SK-N-SH treated with all-trans-retinoic acid at 6 μM for 48 hours (cell line): ENCODE results near the gene ATP11C.

Source experiments
- ATAC-seq: fragments of 200-7000 bp; cut with Tn5 transposase; 3 replicates; pipeline ENCODE4 v1.9.1; 2020; ENCODE audit warnings: mild to moderate bottlenecking, moderate library complexity
- ARNTL ChIP-seq: fragments of 450-650 bp; formaldehyde crosslinking; IDR thresholded peaks from 2 replicates; pipeline ENCODE4 v1.5.0; 2020; ENCODE audit warnings: low read depth, mild to moderate bottlenecking, moderate library complexity, borderline replicate concordance
- BACH2 ChIP-seq: fragments of 250-450 bp; sonication (Bioruptor Pico); IDR thresholded peaks from 2 replicates; pipeline ENCODE4 v1.9.0; 2021; ENCODE audit warnings: mild to moderate bottlenecking, borderline replicate concordance
- CSDC2 ChIP-seq: fragments of 250-450 bp; sonication (Bioruptor Pico); IDR thresholded peaks from 2 replicates; pipeline ENCODE4 v1.5.0; 2020; ENCODE audit warnings: mild to moderate bottlenecking, moderate library complexity
- ESRRG ChIP-seq: fragments of 250-450 bp; sonication (Bioruptor Pico); IDR thresholded peaks from 2 replicates; pipeline ENCODE4 v1.6.1; 2021; ENCODE audit warnings: mild to moderate bottlenecking
- GLIS3 ChIP-seq: fragments of 250-450 bp; sonication (Bioruptor Pico); IDR thresholded peaks from 2 replicates; pipeline ENCODE4 v1.5.0; 2020; ENCODE audit warnings: mild to moderate bottlenecking, moderate library complexity
- ISL1 ChIP-seq: fragments of 250-450 bp; sonication (Bioruptor Pico); IDR thresholded peaks from 2 replicates; pipeline ENCODE4 v2.1.2; 2022; ENCODE audit warnings: mild to moderate bottlenecking, moderate library complexity
- OSR1 ChIP-seq: fragments of 250-450 bp; sonication (Bioruptor Pico); IDR thresholded peaks from 2 replicates; pipeline ENCODE4 v1.8.0; 2022; ENCODE audit warnings: moderate library complexity, mild to moderate bottlenecking, inconsistent platforms
- PPARA ChIP-seq: fragments of 250-450 bp; sonication (Bioruptor Pico); IDR thresholded peaks from 2 replicates; pipeline ENCODE4 v1.5.0; 2020; ENCODE audit warnings: mild to moderate bottlenecking, borderline replicate concordance
- RARB ChIP-seq: fragments of 250-450 bp; sonication (Bioruptor Pico); IDR thresholded peaks from 2 replicates; pipeline ENCODE4 v1.8.0; 2021; ENCODE audit warnings: mild to moderate bottlenecking, moderate library complexity
- SNAI2 ChIP-seq: fragments of 250-450 bp; sonication (Bioruptor Pico); IDR thresholded peaks from 2 replicates; pipeline ENCODE4 v1.5.0; 2020; ENCODE audit warnings: mild to moderate bottlenecking, moderate library complexity
- TCF4 ChIP-seq: fragments of 250-450 bp; sonication (Bioruptor Pico); IDR thresholded peaks from 2 replicates; pipeline ENCODE4 v1.8.0; 2021; ENCODE audit warnings: mild to moderate bottlenecking, moderate library complexity, borderline replicate concordance
- TOX ChIP-seq: fragments of 250-450 bp; sonication (Bioruptor Pico); IDR thresholded peaks from 2 replicates; pipeline ENCODE4 v1.8.0; 2021; ENCODE audit warnings: mild to moderate bottlenecking, moderate library complexity, borderline replicate concordance
- ZC3H10 ChIP-seq: fragments of 250-450 bp; sonication (Bioruptor Pico); IDR thresholded peaks from 2 replicates; pipeline ENCODE4 v1.5.1; 2021; ENCODE audit warnings: mild to moderate bottlenecking, moderate library complexity
- ZFP3 ChIP-seq: fragments of 250-450 bp; sonication (Bioruptor Pico); IDR thresholded peaks from 2 replicates; pipeline ENCODE4 v1.5.0; 2020; ENCODE audit warnings: mild to moderate bottlenecking, moderate library complexity
- ZFP30 ChIP-seq: fragments of 450-650 bp; formaldehyde crosslinking; IDR thresholded peaks from 2 replicates; pipeline ENCODE4 v1.5.0; 2022; ENCODE audit warnings: mild to moderate bottlenecking, moderate library complexity
- ZNF565 ChIP-seq: fragments of 450-650 bp; formaldehyde crosslinking; conservative IDR thresholded peaks from 2 replicates; pipeline ENCODE4 v1.5.0; 2020; ENCODE audit warnings: low read depth, mild to moderate bottlenecking, moderate library complexity
- ZNF70 ChIP-seq: fragments of 450-650 bp; formaldehyde crosslinking; IDR thresholded peaks from 2 replicates; pipeline ENCODE4 v1.5.0; 2020; ENCODE audit warnings: mild to moderate bottlenecking, moderate library complexity
- ZNF8 ChIP-seq: fragments of 450-650 bp; formaldehyde crosslinking; IDR thresholded peaks from 2 replicates; pipeline ENCODE4 v1.5.0; 2020; ENCODE audit warnings: mild to moderate bottlenecking, moderate library complexity
- TF ChIP-seq, protein P1 (sequence below): fragments of 250-450 bp; sonication (Bioruptor Pico); IDR thresholded peaks from 2 replicates; pipeline ENCODE4 v1.8.0; 2020; ENCODE audit warnings: mild to moderate bottlenecking, moderate library complexity, borderline replicate concordance
- TF ChIP-seq, protein P2 (sequence below): fragments of 250-450 bp; sonication (Bioruptor Pico); IDR thresholded peaks from 2 replicates; pipeline ENCODE4 v1.5.1; 2021; ENCODE audit warnings: mild to moderate bottlenecking, moderate library complexity

The ATP11C gene

DNA sequence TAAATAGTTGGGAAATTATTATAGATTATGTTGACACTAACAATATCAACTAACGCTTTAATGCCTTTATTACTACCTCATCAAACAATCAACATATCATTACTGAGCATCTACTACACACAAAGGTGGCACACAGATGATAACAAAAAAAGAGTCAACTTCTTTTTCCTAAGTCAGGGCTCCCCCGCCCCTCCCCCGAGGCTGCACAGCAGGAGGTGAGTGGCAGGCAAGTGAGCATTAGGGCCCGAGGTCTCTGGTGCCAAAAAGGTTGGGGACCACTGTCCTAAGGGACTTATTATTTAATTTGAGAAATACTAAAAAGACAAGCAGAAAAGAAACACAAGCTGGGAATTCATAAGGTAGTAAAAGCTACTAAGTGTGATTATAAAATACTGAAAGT, 174.6 kb downstream of the ATP11C start:
- no peak for TF ChIP-seq PPARA
- TF ChIP-seq ZFP3 (CRISPR knock-in tag): no peak
- TF ChIP-seq GLIS3 (CRISPR knock-in tag): no peak
- no peak for TF ChIP-seq RARB (CRISPR knock-in tag)
- TF ChIP-seq ESRRG: no peak
- no peak for TF ChIP-seq ZNF565 (CRISPR knock-in tag)
- no peak for TF ChIP-seq ZFP30 (CRISPR knock-in tag)
- TF ChIP-seq BACH2 (CRISPR knock-in tag): no peak
- TF ChIP-seq, all 23 proteins: peak for 0
- no peak for ATAC-seq

DNA sequence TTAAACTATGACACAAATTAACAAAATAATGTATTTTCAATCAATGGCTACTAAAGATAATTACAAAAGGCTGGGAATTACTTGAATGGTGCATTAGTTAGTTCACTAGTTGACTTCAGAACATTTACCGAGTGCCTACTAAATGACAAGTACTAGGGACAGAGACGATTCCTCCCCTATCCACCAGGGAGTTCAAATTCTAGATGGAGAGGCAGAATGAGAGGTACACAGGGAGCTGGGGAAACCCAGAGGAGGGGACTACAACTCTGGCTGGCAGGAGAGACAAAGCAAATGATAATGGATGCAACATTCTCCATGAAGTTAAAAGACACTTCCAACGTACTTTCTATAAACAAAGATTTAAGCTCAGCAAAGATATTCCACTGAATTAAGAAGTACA, 181.8 kb downstream of the ATP11C start:
- TF ChIP-seq, protein P1, sequence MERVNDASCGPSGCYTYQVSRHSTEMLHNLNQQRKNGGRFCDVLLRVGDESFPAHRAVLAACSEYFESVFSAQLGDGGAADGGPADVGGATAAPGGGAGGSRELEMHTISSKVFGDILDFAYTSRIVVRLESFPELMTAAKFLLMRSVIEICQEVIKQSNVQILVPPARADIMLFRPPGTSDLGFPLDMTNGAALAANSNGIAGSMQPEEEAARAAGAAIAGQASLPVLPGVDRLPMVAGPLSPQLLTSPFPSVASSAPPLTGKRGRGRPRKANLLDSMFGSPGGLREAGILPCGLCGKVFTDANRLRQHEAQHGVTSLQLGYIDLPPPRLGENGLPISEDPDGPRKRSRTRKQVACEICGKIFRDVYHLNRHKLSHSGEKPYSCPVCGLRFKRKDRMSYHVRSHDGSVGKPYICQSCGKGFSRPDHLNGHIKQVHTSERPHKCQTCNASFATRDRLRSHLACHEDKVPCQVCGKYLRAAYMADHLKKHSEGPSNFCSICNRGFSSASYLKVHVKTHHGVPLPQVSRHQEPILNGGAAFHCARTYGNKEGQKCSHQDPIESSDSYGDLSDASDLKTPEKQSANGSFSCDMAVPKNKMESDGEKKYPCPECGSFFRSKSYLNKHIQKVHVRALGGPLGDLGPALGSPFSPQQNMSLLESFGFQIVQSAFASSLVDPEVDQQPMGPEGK (CRISPR knock-in tag): no peak
- no peak for TF ChIP-seq SNAI2 (CRISPR knock-in tag)
- no peak for TF ChIP-seq OSR1
- no peak for TF ChIP-seq ISL1 (CRISPR knock-in tag)
- TF ChIP-seq, all 23 proteins: peak for 0
- ATAC-seq: no peak

DNA sequence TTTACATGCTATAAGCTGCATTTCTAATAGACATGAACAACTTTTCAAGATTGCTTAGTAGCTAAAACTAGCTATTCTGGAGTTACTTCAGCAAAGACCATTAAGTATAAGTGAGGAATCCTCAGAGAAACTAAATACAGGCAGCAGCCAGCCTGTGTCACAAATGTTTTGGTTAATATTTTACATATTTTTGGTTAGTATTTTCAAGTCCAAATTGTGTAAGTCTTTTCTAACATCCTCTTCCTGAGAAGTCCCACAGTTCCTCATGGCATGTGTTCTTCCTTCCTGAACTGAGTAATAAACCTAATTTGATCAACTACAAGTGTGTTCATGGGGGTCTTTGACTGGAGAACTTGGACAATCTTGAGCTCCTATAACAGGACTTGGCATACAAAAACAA, 182.5 kb downstream of the ATP11C start:
- TF ChIP-seq BACH2 (CRISPR knock-in tag): no peak
- TF ChIP-seq ARNTL (CRISPR knock-in tag): no peak
- ATAC-seq: no peak

DNA sequence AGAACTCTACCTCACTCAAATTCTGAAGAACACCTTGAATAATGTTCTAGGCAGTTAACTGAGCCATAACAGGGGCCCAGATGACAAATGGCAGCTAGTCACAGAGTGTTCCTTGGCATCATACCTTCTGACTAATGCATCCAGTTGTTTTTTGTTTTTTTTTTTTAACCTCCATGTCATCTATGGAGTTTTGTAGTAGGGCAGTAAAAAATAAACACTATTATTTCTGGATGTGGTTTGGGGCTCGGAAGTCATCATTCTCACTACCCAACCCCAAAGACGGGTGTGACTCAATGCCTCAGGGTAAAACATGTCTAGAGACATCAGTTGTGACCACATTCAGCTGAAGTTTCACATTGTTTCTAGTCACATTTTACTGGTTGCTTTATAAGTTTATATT, 193.7 kb downstream of the ATP11C start:
- ATAC-seq: no peak
- TF ChIP-seq ZFP3 (CRISPR knock-in tag) (no peak), TCF4 (CRISPR knock-in tag) (no peak), CSDC2 (no peak), ARNTL (CRISPR knock-in tag) (no peak), ZC3H10 (no peak), GLIS3 (CRISPR knock-in tag) (no peak), RARB (CRISPR knock-in tag) (no peak)
- TF ChIP-seq, protein P2, sequence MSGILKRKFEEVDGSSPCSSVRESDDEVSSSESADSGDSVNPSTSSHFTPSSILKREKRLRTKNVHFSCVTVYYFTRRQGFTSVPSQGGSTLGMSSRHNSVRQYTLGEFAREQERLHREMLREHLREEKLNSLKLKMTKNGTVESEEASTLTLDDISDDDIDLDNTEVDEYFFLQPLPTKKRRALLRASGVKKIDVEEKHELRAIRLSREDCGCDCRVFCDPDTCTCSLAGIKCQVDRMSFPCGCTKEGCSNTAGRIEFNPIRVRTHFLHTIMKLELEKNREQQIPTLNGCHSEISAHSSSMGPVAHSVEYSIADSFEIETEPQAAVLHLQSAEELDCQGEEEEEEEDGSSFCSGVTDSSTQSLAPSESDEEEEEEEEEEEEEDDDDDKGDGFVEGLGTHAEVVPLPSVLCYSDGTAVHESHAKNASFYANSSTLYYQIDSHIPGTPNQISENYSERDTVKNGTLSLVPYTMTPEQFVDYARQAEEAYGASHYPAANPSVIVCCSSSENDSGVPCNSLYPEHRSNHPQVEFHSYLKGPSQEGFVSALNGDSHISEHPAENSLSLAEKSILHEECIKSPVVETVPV (CRISPR knock-in tag): no peak
- TF ChIP-seq, protein P1 (CRISPR knock-in tag): no peak

DNA sequence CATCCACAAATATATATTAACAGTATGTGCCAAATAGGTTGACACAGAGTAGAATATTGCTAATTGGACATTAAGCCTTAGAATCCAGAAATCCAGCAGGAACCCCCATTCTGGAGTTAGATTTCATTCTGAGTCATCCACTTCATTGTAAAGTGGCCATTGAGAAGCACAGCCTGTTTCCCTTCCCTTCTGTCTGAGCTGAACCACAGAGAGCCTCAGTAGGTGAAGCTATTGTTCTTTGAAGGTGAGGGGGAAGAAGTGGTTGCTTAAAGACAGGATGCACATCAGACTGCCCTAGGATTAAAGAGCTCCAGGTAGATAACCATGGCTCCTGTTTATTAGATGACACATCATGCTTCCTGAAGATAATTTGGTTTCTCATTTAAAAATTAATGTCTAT, 194.3 kb downstream of the ATP11C start:
- peak; percentile 41; the same call in 2 of the 3 replicates for ATAC-seq
- TF ChIP-seq ZNF565 (CRISPR knock-in tag) (no peak), ZNF70 (CRISPR knock-in tag) (no peak), PPARA (no peak), ARNTL (CRISPR knock-in tag) (no peak), ZNF8 (CRISPR knock-in tag) (no peak), TOX (no peak), SNAI2 (CRISPR knock-in tag) (no peak), TCF4 (CRISPR knock-in tag) (no peak), CSDC2 (no peak)
- TF ChIP-seq, protein P1 (CRISPR knock-in tag): no peak
- TF ChIP-seq, protein P2 (CRISPR knock-in tag): no peak
- TF ChIP-seq, all 23 proteins: peak for 0
